Astrocyte (in vitro differentiated cells and primary cell): Measurements from ENCODE around the gene GNAQ.

ENCODE experiments used
- EZH2 ChIP-seq: IDR thresholded peaks from 2 replicates; pipeline ENCODE4 v1.6.1; 2012; ENCODE audit warnings: mild to moderate bottlenecking, low read length, inconsistent platforms; ENCODE audit not compliant: insufficient read depth
- TF ChIP-seq, protein P1 (sequence below): IDR thresholded peaks from 2 replicates; pipeline ENCODE4 v1.5.1; 2011; ENCODE audit warnings: low read depth, mild to moderate bottlenecking, inconsistent platforms, low read length, moderate library complexity; ENCODE audit not compliant: insufficient read depth

GRCh38 chr9:78050421-78050820 lies 18.8 kb upstream of the GNAQ start:
- TF ChIP-seq, protein P1, sequence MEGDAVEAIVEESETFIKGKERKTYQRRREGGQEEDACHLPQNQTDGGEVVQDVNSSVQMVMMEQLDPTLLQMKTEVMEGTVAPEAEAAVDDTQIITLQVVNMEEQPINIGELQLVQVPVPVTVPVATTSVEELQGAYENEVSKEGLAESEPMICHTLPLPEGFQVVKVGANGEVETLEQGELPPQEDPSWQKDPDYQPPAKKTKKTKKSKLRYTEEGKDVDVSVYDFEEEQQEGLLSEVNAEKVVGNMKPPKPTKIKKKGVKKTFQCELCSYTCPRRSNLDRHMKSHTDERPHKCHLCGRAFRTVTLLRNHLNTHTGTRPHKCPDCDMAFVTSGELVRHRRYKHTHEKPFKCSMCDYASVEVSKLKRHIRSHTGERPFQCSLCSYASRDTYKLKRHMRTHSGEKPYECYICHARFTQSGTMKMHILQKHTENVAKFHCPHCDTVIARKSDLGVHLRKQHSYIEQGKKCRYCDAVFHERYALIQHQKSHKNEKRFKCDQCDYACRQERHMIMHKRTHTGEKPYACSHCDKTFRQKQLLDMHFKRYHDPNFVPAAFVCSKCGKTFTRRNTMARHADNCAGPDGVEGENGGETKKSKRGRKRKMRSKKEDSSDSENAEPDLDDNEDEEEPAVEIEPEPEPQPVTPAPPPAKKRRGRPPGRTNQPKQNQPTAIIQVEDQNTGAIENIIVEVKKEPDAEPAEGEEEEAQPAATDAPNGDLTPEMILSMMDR: no peak
- TF ChIP-seq EZH2: no peak
